ENCODE measurements around the gene FLOT2. TPM values are rescaled to one million over a fixed set of nuclear protein-coding genes. Genes with fewer than 3 reads are reported as not detected.
"Not testable (repeated sequence)": the region's sequence is repeated elsewhere in the genome, so short reads cannot be mapped to it uniquely, and the experiment has no call there.

The FLOT2 gene, protein sequence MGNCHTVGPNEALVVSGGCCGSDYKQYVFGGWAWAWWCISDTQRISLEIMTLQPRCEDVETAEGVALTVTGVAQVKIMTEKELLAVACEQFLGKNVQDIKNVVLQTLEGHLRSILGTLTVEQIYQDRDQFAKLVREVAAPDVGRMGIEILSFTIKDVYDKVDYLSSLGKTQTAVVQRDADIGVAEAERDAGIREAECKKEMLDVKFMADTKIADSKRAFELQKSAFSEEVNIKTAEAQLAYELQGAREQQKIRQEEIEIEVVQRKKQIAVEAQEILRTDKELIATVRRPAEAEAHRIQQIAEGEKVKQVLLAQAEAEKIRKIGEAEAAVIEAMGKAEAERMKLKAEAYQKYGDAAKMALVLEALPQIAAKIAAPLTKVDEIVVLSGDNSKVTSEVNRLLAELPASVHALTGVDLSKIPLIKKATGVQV
- total RNA-seq = 130 and 195 TPM in 2 replicates

DNA sequence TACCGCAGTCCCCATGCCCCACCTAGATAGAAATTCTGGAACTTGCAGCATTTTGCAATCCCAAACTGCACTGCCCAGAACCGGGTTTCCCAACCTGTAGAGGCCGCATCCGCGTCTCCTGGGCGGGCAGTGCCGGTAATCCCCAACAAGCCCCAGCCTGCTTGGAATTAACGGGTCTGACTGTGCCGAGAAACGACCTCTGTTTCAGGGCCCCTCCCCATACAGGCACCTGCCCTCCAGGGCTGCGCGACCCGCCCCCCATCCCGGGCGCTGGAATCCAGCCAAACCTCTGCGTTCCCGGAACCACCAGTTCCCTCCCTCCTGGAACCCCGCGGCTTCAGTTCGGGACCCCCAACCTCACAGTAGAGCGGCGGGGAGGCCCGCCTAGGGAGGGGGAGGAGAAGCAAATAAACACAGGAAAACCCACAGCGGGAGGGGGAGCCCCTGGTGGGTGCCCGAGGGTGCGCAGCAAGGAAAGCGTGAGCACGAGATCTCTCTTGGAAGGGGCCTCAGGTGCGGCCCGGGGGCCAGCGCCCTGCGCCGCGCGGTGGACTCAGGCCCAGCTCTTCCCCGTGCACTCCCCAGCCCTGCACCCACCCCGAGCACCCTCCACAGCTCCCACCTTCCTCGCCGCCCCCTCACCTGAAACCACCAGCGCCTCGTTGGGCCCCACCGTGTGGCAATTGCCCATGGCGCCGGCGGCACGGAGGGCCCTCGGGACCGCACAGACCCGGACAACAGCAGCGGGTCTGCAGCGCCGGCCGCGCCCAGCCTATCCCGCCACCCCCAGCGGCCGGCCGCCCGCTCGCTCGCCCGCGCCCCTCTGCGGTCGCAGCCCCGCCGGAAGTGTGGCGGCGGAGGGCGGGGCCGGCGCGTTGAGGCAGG is at the start of gene FLOT2:
FLOT2 (minus strand) TSS at position 850 of the 885 bp plus-strand sequence; CDS start at position 691, 159 bp downstream.
- DNase-seq = peak; percentile 54

DNA sequence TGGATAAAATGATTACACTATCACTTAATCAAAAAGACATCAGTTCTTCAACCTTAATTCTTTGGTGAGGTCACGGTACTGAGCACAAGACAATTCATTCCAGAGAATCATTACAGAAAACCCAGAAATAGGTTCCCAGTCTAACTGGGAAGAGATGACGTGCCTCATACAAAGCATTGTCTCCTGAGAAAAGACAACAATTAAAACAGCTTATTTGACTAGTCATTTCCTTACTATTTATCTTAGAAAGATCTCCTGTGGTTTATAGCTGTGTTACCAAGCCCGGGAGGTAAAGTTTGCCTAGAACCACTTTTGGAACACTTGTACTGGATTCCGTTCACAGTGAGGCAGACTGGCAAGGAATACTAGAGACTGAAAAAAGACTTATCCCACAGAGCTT is 48.7 kb upstream of the FLOT2 start:
- peak; percentile 92 for DNase-seq

DNA sequence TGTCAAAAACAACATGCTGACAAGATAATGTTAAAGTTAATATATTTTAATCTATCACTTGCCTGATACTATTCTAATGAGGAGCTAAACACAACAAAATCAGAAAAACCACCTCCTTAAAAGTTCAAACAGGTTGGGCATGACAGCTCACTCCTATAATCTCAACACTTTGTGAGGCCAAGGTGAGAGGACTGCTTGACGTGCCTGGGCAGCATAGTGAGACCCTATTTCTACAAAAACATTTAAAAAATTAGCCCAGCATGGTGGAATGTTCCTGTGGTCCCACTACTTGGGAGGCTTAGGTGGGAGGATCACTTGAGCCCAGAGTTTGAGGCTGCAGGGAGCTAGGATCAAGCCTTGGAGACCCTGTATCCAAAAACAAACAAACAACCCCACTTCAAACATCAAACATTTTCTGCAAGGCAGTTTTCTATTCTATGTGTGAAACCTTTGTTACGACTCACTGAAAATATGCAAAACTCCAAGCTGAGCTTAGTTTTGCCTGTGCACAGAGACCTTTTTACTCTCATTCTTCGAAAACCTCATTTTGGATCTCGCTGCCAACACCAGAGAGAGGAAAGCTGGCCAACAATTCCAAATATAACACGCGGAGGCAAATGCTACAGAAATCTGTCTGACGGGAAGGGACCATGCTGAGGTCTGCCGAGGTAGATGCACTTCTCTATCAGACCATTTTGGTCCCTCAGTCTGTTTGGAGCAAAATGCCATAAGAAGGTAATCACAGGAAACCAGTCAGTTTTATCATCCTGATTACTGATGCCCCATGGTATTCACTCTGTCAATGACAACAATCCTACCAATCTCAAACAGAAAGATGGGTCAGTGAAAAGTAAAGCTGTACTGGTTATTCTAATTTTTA is 47.6 kb upstream of the FLOT2 start:
- peak; percentile 38 for DNase-seq

DNA sequence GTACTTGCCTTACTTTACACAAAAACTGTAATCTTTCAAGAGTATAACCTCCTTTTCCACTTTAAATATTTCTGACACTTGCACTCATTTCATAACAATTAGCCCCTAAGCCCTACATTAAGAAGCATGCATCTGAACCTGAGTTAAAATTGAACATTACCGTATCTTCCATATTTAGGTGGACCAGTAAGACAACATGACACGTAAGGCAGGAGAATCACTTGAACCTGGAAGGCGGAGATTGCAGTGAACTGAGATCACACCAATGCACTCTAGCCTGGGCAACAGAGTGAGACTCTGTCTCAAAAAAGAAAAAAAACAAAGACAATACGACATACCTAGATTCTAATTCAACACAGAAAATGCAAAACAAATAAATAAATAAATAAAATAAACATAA is 46.8 kb upstream of the FLOT2 start:
- no peak for DNase-seq

DNA sequence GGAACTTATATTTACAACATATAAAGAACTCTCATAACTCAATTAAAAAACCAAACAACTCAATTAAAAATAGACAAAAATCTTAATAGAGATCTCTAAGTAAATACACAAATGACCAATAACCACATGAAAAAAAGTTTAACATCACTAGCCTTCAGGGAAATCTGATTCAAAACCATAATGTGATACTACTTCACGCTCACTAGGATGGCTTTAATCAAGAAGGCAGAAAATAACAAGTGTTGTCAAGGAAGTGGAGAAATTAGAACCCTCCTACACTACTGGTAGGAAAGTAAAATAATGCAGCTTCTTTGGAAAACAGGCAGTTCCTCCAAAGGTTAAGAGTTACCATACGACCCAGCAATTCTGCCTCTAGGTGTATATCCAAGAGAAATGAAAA is 45.4 kb upstream of the FLOT2 start:
- no peak for DNase-seq

DNA sequence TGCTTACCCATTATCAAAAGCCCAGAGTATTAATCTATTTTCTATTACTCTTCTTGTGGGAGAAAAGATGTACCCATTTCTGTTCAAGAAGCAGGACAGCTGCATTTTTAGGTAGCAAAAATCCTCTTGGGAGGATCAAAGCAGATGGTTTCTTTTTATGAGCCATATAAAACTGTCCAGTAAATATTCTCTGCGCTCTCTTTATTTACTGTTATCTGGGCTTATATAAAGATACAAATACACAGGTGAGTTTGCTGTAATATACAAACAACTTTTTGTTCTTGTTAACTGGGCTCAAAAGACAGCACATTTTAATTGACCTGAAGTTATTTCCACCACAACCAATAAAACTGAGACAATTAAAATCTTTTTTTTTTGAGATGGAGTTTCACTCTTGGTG is 43.7 kb upstream of the FLOT2 start:
- no peak for DNase-seq

DNA sequence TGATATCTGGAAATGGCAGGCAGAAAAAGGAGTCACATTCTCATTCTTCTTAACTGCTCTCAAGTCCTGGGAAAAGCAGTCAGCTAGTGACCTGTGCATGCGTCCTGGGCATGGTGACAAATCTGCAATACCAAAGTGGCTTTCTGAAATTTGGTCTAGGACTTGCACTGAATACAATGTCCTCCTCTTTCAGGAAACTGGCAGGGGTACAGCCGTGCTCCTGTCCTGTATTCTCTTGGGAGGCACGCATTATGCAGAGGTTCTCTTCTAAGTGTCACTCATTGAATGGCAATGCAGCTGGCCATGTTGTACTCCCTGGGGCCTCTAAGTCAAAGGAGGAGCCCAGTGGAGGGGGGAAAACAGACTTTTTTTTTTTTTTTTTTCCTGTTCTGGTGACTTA is 43.1 kb upstream of the FLOT2 start:
- no peak for DNase-seq

DNA sequence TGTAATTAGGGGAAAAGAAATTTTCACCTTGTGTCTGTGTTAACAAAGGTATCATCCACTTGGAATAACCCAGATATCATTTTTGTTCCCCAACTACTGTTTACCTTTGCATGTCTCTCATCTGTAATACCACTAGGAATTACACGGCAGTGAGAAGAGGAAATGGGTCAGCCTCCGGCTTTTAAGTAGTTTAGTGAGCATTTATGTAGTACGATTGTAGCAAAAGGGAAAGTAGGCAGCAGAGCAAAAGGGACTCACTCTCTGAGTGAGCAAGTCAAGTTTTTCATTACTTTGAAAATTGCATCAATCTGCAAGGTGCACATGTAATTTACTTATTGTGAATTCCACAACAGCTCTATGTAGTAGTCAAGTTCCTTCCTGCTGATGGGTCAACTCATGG is 42.6 kb upstream of the FLOT2 start:
- DNase-seq = peak; percentile 58

DNA sequence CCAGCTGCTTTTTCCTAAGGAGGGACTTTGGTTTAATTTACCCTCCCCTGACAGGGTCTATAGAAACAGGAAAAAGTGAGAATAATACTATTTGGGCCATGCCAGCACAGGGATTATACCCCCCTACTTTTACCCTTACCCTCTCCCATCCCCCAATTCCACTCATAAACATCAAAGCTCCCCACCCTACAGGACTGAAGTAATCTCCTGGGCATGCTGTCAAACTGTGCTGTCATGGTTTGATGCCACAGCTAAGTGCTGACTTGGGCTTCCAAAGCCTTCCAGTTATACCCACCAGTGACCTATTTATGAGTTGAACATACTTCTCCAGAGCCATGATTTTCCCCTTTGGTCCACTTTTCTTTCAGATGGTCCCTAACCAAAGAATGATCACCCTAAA is 41.0 kb upstream of the FLOT2 start:
- no peak for DNase-seq

DNA sequence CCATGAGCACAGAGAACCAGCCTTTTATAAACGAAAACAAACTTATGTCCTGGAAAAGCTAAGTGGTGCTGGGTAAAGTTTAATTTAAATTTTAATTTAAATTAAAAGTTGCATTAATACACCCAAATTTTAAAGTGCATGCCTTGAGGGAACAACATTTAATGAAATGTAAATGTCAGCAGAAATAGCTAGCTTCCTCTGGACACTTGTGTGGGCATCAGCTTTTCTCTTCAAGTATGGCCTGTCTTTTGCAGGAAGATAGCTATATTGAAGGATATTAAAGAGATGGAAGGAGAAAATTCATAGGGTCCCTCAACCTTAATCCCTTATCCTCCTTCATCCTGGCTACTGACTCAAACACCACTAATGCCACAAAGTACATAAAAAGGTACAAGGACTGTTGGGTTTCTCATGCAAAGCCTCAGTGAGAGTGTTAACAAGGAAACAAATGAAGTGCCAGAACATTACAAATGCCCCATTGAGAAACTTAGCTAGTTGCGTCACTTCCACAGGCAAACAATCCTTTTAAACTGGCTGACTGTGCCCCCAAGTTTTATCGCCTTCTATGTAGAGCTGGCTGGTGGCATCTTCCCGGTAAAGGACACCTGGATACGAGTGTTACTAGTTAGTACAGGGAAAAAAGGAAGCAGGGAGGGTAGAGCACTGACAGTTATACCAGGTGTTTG is 39.7 kb upstream of the FLOT2 start:
- DNase-seq = no peak

DNA sequence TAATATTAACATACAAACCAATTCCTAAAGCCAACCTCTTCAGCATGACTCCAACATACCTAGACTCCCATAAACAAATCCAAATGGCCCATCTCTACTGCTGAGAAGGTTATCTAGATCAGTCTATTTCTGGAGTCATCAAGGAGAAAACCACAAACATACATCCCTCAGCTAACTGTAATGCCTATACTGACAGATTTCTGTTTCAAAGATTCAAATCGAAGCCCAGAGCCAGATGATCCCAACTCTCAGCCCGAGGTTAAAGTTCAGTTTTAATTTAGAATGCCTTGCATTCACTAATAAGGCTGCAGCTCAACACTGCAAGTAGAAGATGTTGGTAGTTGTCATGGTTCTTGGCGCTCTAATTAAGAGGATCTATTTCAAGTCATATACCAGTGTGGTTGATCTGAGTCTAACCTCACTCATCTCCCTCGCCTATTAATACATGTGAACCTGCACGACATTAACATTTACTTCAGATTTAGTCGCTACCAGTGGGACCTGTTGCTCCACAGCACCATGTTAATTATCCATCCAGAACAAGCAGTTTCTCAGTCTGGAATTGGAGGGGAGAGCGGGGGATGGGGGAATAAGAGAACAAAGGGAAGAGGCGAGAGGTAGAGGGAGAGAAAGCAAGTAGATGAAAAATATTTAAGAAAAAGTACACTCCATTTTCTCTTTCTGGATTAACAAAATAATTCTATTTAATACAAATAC is 38.4 kb upstream of the FLOT2 start:
- DNase-seq = no peak

DNA sequence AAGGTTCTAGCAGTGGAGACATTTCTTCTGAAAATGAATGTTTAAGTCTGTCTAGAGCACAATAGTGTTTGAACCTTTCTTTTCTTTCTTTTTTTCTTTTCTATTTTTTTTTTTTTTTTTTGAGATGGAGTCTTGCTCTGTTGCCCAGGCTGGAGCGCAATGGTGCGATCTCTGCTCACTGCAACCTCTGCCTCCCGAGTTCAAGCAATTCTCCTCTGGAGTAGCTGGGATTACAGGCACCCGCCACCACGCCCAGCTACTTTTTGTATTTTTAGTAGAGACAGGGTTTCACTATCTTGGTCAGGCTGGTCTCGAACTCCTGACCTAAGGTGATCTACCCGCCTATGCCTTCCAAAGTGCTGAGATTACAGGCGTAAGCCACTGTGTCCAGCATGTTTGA is 37.0 kb upstream of the FLOT2 start:
- DNase-seq = not testable (repeated sequence)

DNA sequence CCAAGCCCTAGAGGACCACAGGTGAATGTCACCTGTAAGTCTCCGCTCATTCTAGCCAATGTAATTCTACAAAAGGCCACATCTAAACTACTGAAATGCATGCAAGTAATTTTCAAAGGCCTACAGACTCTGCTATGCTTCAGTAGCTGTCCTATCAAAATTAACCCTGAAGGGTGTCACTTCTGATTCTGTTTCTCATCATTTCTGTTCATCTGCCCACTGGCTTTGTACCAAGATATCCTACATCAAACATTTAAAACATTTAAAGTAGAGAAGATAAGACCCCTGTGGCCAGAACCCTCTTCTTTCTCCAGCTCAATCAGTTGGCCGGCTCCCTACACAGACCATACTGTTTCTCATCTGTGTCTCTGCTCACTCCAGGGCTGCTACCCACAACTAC is 32.3 kb upstream of the FLOT2 start:
- DNase-seq = no peak

DNA sequence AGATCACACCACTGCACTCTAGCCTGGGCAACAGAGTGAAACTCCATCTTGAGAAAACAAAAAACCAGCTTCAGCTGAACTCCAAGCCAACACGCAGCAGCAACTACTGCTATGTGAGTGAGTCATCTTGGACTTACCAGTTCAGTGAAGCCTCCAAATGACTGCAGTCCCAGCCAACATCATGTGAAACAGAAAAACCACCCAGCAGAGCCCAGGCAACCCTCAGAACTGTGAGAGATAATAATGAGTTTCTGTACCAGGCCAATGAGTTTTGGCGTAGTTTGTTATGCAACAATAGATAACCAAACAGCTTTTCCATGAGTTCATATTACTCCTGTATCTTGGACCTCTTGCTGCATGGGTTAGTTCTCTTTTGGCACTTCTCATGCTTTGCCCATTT is 30.5 kb upstream of the FLOT2 start:
- DNase-seq = no peak

DNA sequence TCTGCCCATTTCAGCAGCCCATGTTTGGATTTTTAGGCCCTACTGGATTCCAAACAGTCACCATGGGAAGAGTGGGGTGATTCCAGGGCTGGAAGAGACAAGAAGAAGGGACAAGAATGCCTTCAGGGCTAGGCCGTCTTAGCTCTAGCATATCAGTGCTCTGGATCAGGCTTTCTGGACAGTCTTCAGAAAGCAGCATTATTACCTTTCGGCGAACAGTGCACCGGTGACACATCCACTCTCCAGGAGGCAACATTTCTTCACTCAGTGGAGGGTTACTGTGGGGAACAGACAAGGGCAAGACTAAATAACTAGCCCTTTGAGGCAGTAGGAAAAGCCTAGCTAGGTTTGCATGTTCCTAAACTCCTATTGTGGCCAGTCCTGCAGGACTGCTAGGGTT is 29.3 kb upstream of the FLOT2 start:
- DNase-seq = no peak

DNA sequence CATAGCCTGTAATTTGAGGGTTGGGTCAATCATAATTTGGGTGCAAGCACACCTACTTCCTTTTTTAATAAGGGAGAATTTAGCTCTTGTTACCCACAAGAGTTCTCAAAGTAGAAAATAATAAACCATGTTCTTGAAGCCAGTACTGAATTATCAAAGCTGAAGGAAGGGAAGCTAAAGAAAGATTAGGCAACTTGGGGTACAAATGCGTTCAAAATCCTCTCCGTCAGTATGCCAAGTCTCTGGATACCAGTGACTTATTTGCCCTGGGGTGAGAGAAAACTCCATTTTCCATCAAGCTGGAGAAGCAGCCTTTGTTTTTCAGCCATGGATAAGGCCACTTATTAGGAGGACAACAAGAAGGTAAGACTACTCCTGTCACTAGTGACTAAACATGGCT is 28.8 kb upstream of the FLOT2 start:
- no peak for DNase-seq

DNA sequence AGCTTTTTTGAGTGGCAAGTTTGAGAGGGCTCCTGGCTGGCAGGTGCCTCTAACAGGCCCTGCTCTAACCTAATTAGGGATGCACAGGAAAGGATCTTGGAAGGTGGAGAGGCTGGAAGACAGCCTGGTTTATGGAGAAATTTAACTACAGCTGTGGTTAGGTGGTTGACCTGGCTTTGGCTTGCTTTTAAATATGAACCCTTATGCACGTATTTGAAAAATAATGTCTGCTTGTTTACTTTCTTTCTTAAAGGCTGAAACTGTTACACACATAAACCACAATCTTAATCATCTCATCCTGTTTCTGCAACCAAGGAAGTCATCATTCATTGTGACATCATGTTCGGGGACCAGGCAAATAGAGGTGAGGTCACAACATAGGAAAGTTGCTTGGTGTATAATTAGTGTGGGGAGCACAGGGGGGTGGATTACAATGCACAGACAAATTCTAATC is 28.4 kb upstream of the FLOT2 start:
- DNase-seq = peak; percentile 92

DNA sequence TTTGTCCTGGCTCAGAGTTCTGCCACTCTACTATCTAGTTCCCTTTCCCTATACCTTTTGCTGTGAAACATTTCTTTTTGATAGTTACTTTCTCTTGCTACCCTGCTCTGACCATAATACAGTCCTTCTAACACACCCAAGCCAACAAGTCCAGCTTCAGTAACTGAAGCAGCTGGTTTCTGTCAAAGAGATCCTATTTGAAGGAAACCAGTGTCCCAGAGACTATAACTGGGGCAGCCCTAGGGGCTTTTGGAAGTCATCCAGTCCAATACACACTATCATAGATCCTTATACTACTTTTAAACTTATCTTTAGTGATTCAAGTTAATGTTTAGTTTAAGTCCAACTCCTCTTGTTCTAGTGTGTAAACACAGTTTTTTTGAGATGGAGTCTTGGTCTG is 22.7 kb upstream of the FLOT2 start:
- no peak for DNase-seq

DNA sequence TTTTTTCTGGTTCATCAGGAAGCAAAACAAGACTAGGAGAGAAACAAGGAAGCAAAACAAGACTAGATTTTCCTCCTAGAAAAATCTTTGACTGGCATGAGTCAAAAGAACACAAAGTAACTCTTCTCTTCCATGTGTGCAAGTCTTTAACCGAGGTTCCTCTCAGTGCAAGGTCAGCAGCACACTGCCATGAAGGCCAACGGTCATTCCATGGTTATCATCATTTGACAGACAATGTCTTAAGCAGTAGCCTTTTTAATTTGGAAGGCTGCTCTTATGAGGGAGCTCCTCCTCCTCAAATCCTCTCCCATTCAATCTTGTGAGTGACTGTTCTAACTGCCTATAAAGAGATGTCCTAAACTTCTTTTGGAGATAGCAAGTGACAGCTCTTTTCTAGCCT is 20.8 kb upstream of the FLOT2 start:
- DNase-seq = no peak

DNA sequence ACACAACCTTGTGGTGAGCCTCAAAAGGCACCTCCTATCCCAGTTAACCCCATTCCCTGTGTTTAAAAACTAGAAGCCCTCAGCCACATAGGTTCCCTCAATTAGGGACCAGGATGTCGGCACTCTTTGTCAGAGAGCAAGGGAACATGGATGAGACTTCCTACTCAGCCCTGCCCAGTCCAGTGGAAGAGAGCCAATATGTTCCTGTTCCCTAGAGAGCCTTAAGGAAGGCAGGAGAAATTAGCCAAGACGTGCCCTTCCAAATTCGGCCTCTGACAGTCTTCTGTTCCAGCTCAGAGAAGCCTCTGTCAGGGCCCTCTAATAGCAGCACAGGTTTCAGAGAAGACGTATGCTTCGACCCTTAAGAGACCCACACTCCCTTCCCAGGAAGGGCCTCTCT is 19.9 kb upstream of the FLOT2 start:
- DNase-seq = no peak

DNA sequence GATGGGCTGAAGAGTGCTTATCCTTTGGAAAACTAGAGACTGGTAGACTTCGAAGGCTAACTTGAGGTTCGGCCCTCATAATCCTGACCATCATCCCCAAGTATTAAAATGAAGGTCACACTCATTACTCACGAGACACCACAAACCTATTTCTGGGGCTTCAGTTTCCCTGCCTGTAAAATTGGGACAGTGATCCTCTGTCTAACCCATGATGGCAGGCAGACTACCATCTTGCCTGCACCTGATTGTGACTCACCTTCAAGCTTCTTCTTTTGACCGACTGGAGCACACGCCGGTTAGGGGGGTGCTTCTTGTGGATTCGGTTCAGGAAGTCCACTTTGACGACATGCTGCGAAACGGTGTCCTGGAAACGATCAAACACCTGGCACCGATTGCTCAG is 19.5 kb upstream of the FLOT2 start:
- no peak for DNase-seq

Measured in dermis blood vessel endothelial cell (primary cell).